Measurements from ENCODE around the gene NMNAT3.

GRCh38 chr3:139654637-139655365, 23.0 kb downstream of the NMNAT3 start:
- TF ChIP-seq EZH2phosphoT487 (IDR thresholded peaks at IDR 0.05; ENCODE audit: borderline replicate concordance, low read depth) (no peak), MEF2A (IDR thresholded peaks at IDR 0.05; ENCODE audit: borderline replicate concordance, low read depth) (no peak), FOXM1 (IDR thresholded peaks at IDR 0.05; ENCODE audit: low read depth) (no peak), EP300 (IDR thresholded peaks at IDR 0.05; ENCODE audit: borderline replicate concordance in 1 of 2, low read depth in 1 of 2, low read length in 1 of 2) (no peak), RAD21 (IDR thresholded peaks at IDR 0.05; ENCODE audit: low read length) (no peak), SIN3A (IDR thresholded peaks at IDR 0.05; ENCODE audit: borderline replicate concordance, low read depth, low read length) (no peak)
